HEK293 (cell line): Measurements from ENCODE around the gene MED25.
A peak's percentile ranks its signal among the peaks of the same experiment; 100 is the strongest.

Experiments used
- CTCF ChIA-PET: fragments of 350-600 bp; formaldehyde crosslinking; extraction: SDS; loops from one replicate; lab custom pipeline; 2021; ENCODE audit warnings: antibody characterized with exemption; lab: Yijun Ruan, JAX
- POLR2A ChIA-PET: fragments of 300-600 bp; formaldehyde crosslinking; extraction: SDS; loops from one replicate; lab custom pipeline; 2020; ENCODE audit warnings: antibody characterized with exemption, inconsistent platforms; lab: Yijun Ruan, JAX
- H3K27ac ChIP-seq: fragments of 200-500 bp; sonication (Bioruptor generic); 2 replicates; pipeline ENCODE4 v1.5.1; 2014; ENCODE audit warnings: low read depth, low read length, control low read depth, inconsistent platforms; ENCODE audit errors: extremely low read depth
- H3K36me3 ChIP-seq, 2 experiments: fragments of 200-500 bp in 1 of 2; sonication (Bioruptor generic) in 1 of 2; 1 replicate in 1 of 2; 2 replicates in 1 of 2; pipeline ENCODE4 v1.5.1; 2014 to 2017; ENCODE audit warnings: inconsistent platforms in 2 of 2, low read length in 2 of 2; ENCODE audit not compliant: control insufficient read depth in 2 of 2, insufficient read depth in 1 of 2
- H3K4me1 ChIP-seq: fragments of 200-500 bp; sonication (Bioruptor generic); 2 replicates; pipeline ENCODE4 v1.5.1; 2014; ENCODE audit warnings: mild to moderate bottlenecking, low read length, inconsistent platforms; ENCODE audit not compliant: control insufficient read depth, insufficient read depth
- H3K4me3 ChIP-seq: 2 replicates; pipeline ENCODE4 v1.5.1; 2011; ENCODE audit warnings: low read depth, mild to moderate bottlenecking, control low read depth, low read length, moderate library complexity
- H3K9me3 ChIP-seq: fragments of 200-500 bp; sonication (Bioruptor generic); 2 replicates; pipeline ENCODE4 v1.5.1; 2014; ENCODE audit warnings: low read depth, low read length, inconsistent platforms; ENCODE audit not compliant: control insufficient read depth, insufficient read depth
- BCL11A ChIP-seq: fragments of 450-650 bp; formaldehyde crosslinking; IDR thresholded peaks from 2 replicates; pipeline ENCODE4 v1.5.1; 2016; ENCODE audit warnings: low read depth, missing biosample characterization, missing genetic modification characterization
- BCL11B ChIP-seq: fragments of 450-650 bp; formaldehyde crosslinking; IDR thresholded peaks from 2 replicates; pipeline ENCODE4 v1.5.1; 2016; ENCODE audit warnings: low read depth, missing biosample characterization, missing genetic modification characterization
- CTCF ChIP-seq: fragments of 450-650 bp; formaldehyde crosslinking; IDR thresholded peaks from 2 replicates; pipeline ENCODE4 v1.5.1; 2016; ENCODE audit warnings: missing biosample characterization, missing genetic modification characterization
- GLI4 ChIP-seq: fragments of 450-650 bp; formaldehyde crosslinking; IDR thresholded peaks from 2 replicates; pipeline ENCODE4 v1.5.1; 2016; ENCODE audit warnings: missing biosample characterization, missing genetic modification characterization
- KLF8 ChIP-seq: fragments of 450-650 bp; formaldehyde crosslinking; IDR thresholded peaks from 2 replicates; pipeline ENCODE4 v1.5.1; 2016; ENCODE audit warnings: missing biosample characterization, missing genetic modification characterization
- OVOL3 ChIP-seq: fragments of 450-650 bp; formaldehyde crosslinking; IDR thresholded peaks from 2 replicates; pipeline ENCODE4 v1.5.1; 2016; ENCODE audit warnings: missing biosample characterization, missing genetic modification characterization
- SP3 ChIP-seq: fragments of 450-650 bp; formaldehyde crosslinking; IDR thresholded peaks from 2 replicates; pipeline ENCODE4 v1.5.1; 2016; ENCODE audit warnings: missing biosample characterization, missing genetic modification characterization
- TSHZ1 ChIP-seq: fragments of 450-650 bp; formaldehyde crosslinking; IDR thresholded peaks from 2 replicates; pipeline ENCODE4 v1.5.1; 2016; ENCODE audit warnings: missing biosample characterization, missing genetic modification characterization, borderline replicate concordance
- ZBTB17 ChIP-seq: fragments of 450-650 bp; formaldehyde crosslinking; IDR thresholded peaks from 2 replicates; pipeline ENCODE4 v1.5.1; 2016; ENCODE audit warnings: missing biosample characterization, missing genetic modification characterization
- ZBTB48 ChIP-seq: fragments of 450-650 bp; formaldehyde crosslinking; IDR thresholded peaks from 2 replicates; pipeline ENCODE4 v1.5.1; 2016; ENCODE audit warnings: missing biosample characterization, missing genetic modification characterization
- ZBTB6 ChIP-seq: fragments of 450-650 bp; formaldehyde crosslinking; IDR thresholded peaks from 2 replicates; pipeline ENCODE4 v1.5.1; 2017; ENCODE audit warnings: missing biosample characterization, missing genetic modification characterization
- ZBTB7A ChIP-seq: fragments of 450-650 bp; formaldehyde crosslinking; IDR thresholded peaks from 2 replicates; pipeline ENCODE4 v1.5.1; 2016; ENCODE audit warnings: low read depth, missing biosample characterization, missing genetic modification characterization
- ZFP41 ChIP-seq: fragments of 450-650 bp; formaldehyde crosslinking; IDR thresholded peaks from 2 replicates; pipeline ENCODE4 v1.5.1; 2016; ENCODE audit warnings: missing biosample characterization, missing genetic modification characterization, borderline replicate concordance
- ZIC2 ChIP-seq: fragments of 450-650 bp; formaldehyde crosslinking; IDR thresholded peaks from 2 replicates; pipeline ENCODE4 v1.5.1; 2016; ENCODE audit warnings: missing biosample characterization, missing genetic modification characterization
- ZNF114 ChIP-seq: fragments of 450-650 bp; formaldehyde crosslinking; IDR thresholded peaks from 2 replicates; pipeline ENCODE4 v1.5.0; 2017; ENCODE audit warnings: missing biosample characterization, missing genetic modification characterization
- ZNF121 ChIP-seq: fragments of 450-650 bp; formaldehyde crosslinking; IDR thresholded peaks from 2 replicates; pipeline ENCODE4 v1.5.1; 2016; ENCODE audit warnings: missing biosample characterization, missing genetic modification characterization
- ZNF16 ChIP-seq: fragments of 450-650 bp; formaldehyde crosslinking; IDR thresholded peaks from 2 replicates; pipeline ENCODE4 v1.5.1; 2016; ENCODE audit warnings: low read depth, missing biosample characterization, missing genetic modification characterization
- ZNF169 ChIP-seq: fragments of 450-650 bp; formaldehyde crosslinking; IDR thresholded peaks from 2 replicates; pipeline ENCODE4 v1.5.1; 2016; ENCODE audit warnings: missing biosample characterization, missing genetic modification characterization
- ZNF19 ChIP-seq: fragments of 450-650 bp; formaldehyde crosslinking; IDR thresholded peaks from 2 replicates; pipeline ENCODE4; 2016; ENCODE audit warnings: missing biosample characterization, missing genetic modification characterization, low read depth
- ZNF561 ChIP-seq: fragments of 450-650 bp; IDR thresholded peaks from 2 replicates; pipeline ENCODE4 v1.5.1; 2018; ENCODE audit warnings: missing biosample characterization, missing genetic modification characterization, borderline replicate concordance
- ZNF623 ChIP-seq: fragments of 450-650 bp; formaldehyde crosslinking; IDR thresholded peaks from 2 replicates; pipeline ENCODE4 v1.5.1; 2016; ENCODE audit warnings: missing biosample characterization, missing genetic modification characterization
- ZNF76 ChIP-seq: fragments of 450-650 bp; formaldehyde crosslinking; IDR thresholded peaks from 2 replicates; pipeline ENCODE4; 2016; ENCODE audit warnings: low read depth, missing biosample characterization, missing genetic modification characterization, borderline replicate concordance
- ZNF768 ChIP-seq: fragments of 450-650 bp; formaldehyde crosslinking; IDR thresholded peaks from 2 replicates; pipeline ENCODE4 v1.5.1; 2018; ENCODE audit warnings: missing biosample characterization, mild to moderate bottlenecking, missing genetic modification characterization
- ZSCAN30 ChIP-seq: fragments of 450-650 bp; IDR thresholded peaks from 2 replicates; pipeline ENCODE4 v1.5.1; 2018; ENCODE audit warnings: missing biosample characterization, mild to moderate bottlenecking, missing genetic modification characterization, moderate library complexity
- TF ChIP-seq, protein P1 (sequence below): fragments of 450-650 bp; formaldehyde crosslinking; IDR thresholded peaks from 2 replicates; pipeline ENCODE4 v1.5.1; 2017; ENCODE audit warnings: missing biosample characterization, mild to moderate bottlenecking, missing genetic modification characterization, moderate library complexity
- TF ChIP-seq, protein P2 (sequence below): fragments of 450-650 bp; IDR thresholded peaks from 2 replicates; pipeline ENCODE4 v1.5.1; 2018; ENCODE audit warnings: missing biosample characterization, mild to moderate bottlenecking, missing genetic modification characterization
- TF ChIP-seq, protein P3 (sequence below): fragments of 450-650 bp; formaldehyde crosslinking; IDR thresholded peaks from 2 replicates; pipeline ENCODE4 v1.5.1; 2016; ENCODE audit warnings: missing biosample characterization, missing genetic modification characterization

The MED25 gene

DNA sequence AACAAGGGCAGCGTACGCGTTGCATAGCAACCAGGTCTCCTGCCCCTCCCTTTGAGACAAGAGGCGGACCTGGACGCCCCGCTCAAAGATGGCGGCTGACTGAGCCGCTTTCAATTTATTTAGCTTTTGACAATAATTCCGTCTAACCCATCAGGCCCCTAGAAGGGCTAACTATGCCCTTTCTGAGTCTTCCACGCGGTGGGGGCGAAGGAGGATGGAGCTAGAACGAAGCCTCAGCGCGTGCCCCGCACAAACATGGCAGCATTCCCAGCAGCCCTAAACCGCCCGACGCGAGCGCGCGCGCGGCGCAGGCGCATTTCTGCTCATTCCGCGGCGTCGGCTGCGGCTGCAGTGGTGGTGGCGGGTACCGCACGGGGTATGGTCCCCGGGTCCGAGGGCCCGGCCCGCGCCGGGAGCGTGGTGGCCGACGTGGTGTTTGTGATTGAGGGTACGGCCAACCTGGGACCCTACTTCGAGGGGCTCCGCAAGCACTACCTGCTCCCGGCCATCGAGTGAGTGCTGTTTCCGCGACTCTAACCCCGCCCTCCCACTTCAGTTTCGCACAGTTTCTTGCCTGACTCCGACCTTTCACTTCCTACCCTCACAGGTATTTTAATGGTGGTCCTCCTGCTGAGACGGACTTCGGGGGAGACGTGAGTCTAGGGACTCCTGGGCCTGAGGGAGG, at the start of gene MED25:
MED25 (plus strand) TSS at position 326 of the 685 bp plus-strand sequence; CDS start at position 379, 53 bp downstream.
- H3K4me3 ChIP-seq = peak within 1 kb of the TSS; percentile 89
- H3K36me3 ChIP-seq = peaks cover 14 to 21% of the 10 kb centered on the region in 2 experiments
- H3K27ac ChIP-seq = peak within 1 kb of the TSS; percentile 85
- ChIA-PET CTCF (interaction anchor here (0.7 kb wide), 1 partner anchor 30 kb away, joined by 3 read pairs; no protein-coding TSS in a partner anchor), POLR2A (interaction anchor here (0.7 to 1.2 kb wide), 5 partner anchors 30 to 112 kb away, joined by 3 to 4 read pairs (median 3); partner anchors contain the start of genes NUP62 and PTOV1)
- H3K9me3 ChIP-seq = no peaks in the 10 kb centered on the region
- peaks cover 17% of the 10 kb centered on the region; the same call in 1 of the 2 replicates for H3K4me1 ChIP-seq
- TF ChIP-seq ZNF169 (tag by site-specific recombination) = no peak
- TF ChIP-seq BCL11A (tag by site-specific recombination) = no peak
- TF ChIP-seq KLF8 (tag by site-specific recombination) = 0 out of 2 replicates have a peak, but pooled peaks have one; percentile 14
- TF ChIP-seq ZIC2 = peak; percentile 38; the same call in 1 of the 2 replicates
- TF ChIP-seq ZNF561 (tag by site-specific recombination) = peak; percentile 19; the same call in 1 of the 2 replicates
- peak; percentile 11; the same call in 1 of the 2 replicates for TF ChIP-seq ZBTB17 (tag by site-specific recombination)
- TF ChIP-seq, protein P1, sequence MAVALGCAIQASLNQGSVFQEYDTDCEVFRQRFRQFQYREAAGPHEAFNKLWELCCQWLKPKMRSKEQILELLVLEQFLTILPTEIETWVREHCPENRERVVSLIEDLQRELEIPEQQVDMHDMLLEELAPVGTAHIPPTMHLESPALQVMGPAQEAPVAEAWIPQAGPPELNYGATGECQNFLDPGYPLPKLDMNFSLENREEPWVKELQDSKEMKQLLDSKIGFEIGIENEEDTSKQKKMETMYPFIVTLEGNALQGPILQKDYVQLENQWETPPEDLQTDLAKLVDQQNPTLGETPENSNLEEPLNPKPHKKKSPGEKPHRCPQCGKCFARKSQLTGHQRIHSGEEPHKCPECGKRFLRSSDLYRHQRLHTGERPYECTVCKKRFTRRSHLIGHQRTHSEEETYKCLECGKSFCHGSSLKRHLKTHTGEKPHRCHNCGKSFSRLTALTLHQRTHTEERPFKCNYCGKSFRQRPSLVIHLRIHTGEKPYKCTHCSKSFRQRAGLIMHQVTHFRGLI (tag by site-specific recombination) = peak; percentile 45
- TF ChIP-seq TSHZ1 (tag by site-specific recombination) = no peak
- no peak for TF ChIP-seq ZBTB7A (tag by site-specific recombination)
- peak; percentile 45 for TF ChIP-seq CTCF (tag by site-specific recombination)
- TF ChIP-seq ZBTB6 = no peak
- TF ChIP-seq SP3 (tag by site-specific recombination) = peak; percentile 70
- no peak for TF ChIP-seq GLI4 (tag by site-specific recombination)
- TF ChIP-seq ZBTB48 (tag by site-specific recombination) = 0 out of 2 replicates have a peak, but pooled peaks have one; percentile 25
- TF ChIP-seq ZNF19 (tag by site-specific recombination) = no peak
- no peak for TF ChIP-seq OVOL3 (tag by site-specific recombination)
- peak; percentile 69; the same call in 1 of the 2 replicates for TF ChIP-seq ZSCAN30
- no peak for TF ChIP-seq ZNF16 (tag by site-specific recombination)
- no peak for TF ChIP-seq ZNF114 (tag by site-specific recombination)
- no peak for TF ChIP-seq ZNF121 (tag by site-specific recombination)
- peak; percentile 96 for TF ChIP-seq ZNF76 (tag by site-specific recombination)
- no peak for TF ChIP-seq BCL11B
- no peak for TF ChIP-seq ZFP41 (tag by site-specific recombination)
- TF ChIP-seq, protein P2, sequence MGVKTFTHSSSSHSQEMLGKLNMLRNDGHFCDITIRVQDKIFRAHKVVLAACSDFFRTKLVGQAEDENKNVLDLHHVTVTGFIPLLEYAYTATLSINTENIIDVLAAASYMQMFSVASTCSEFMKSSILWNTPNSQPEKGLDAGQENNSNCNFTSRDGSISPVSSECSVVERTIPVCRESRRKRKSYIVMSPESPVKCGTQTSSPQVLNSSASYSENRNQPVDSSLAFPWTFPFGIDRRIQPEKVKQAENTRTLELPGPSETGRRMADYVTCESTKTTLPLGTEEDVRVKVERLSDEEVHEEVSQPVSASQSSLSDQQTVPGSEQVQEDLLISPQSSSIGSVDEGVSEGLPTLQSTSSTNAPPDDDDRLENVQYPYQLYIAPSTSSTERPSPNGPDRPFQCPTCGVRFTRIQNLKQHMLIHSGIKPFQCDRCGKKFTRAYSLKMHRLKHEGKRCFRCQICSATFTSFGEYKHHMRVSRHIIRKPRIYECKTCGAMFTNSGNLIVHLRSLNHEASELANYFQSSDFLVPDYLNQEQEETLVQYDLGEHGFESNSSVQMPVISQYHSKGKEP = no peak
- no peak for TF ChIP-seq ZNF623
- TF ChIP-seq, protein P3, sequence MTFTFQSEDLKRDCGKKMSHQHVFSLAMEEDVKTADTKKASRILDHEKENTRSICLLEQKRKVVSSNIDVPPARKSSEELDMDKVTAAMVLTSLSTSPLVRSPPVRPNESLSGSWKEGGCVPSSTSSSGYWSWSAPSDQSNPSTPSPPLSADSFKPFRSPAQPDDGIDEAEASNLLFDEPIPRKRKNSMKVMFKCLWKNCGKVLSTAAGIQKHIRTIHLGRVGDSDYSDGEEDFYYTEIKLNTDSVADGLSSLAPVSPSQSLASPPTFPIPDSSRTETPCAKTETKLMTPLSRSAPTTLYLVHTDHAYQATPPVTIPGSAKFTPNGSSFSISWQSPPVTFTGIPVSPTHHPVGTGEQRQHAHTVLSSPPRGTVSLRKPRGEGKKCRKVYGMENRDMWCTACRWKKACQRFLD (tag by site-specific recombination) = no peak
- no peak for TF ChIP-seq ZNF768 (tag by site-specific recombination)
